Measurements from ENCODE around the gene CDH4. TPM values are rescaled to one million over a fixed set of nuclear protein-coding genes. Genes with fewer than 3 reads are reported as not detected.
A peak's percentile ranks its signal among the peaks of the same experiment; 100 is the strongest.

CDH4 gene
- total RNA-seq, 1 experiment from 2014 or later = not detected

DNA sequence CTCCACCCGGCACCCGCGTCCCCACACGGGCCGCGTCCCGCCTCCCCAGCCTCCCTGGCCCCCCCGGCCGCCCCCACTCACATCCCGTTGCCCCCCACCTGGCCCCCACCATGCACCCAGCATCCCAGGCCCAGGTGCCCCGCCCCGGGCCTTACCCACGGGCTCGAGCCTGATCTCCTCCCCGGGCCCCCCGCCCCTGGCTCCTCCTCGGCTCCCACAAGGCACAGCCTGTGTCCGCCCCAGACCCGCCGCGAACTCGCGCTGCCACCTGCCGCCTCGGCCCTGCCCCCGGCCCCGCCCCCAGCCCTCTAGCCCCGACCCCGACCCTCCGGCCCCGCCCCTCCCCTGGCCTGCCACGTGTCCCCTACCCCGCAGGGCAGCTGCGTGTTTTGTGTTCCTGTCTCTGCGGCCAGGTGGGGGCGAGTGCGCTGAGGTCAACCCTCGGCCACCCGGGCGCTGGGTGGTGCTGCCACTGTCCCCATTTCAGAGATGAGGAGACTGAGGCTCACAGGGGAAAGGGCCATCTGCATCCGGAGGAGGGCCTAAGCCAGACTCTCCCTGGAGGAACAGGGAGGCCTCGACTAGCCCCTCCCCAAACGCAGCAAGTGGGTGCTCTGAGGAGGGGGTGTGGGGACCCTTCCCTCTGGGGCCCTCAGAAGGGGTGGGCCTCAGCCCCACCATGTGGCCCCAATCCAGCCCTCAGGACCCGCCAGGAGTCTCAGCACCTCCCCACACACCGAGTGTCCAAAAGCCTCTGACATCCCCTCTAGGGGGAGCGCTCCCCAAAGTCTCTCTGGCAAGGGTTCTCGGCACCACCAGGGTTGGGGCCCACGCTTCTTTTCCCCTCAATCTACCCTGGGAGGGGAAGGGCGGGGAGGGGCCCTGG lies 713.8 kb downstream of the CDH4 start:
- Histone ChIP-seq H3K4me1 (ENCODE audit: control insufficient read depth, insufficient read depth, low read length) (no peaks in the 10 kb centered on the region), H3K4me3 (ENCODE audit: low read depth in 2 of 2, low read length in 2 of 2) (no peak overlapping the region), H3K9me3 (ENCODE audit: control insufficient read depth, insufficient read depth, low read depth, low read length) (no peaks in the 10 kb centered on the region), H3K27me3 (ENCODE audit: control insufficient read depth, insufficient read depth, low read length) (no peaks in the 10 kb centered on the region), H3K36me3 (ENCODE audit: control insufficient read depth, insufficient read depth, low read length) (no peaks in the 10 kb centered on the region), H3K27ac (ENCODE audit: low read length) (no peak overlapping the region)
- ChIA-PET CTCF (no interaction called here), POLR2A (no interaction called here)
- DNase-seq (ENCODE audit: low read depth, low spot score) (no peak), ATAC-seq (no peak)
- in situ Hi-C loops (cut with HindIII; ENCODE audit: low pct_unique_long_range_greater_than_20kb, low sequenced_read_pairs) (no loop called here), intact Hi-C loops (cut with micrococcal nuclease; ENCODE audit: unreplicated experiment) (no loop called here)
- TF ChIP-seq SIN3A (IDR thresholded peaks at IDR 0.05; ENCODE audit: borderline replicate concordance, insufficient read depth, low read depth, low read length) = no peak
- TF ChIP-seq TCF7L2 (IDR thresholded peaks at IDR 0.05; ENCODE audit: low read depth, low read length) = no peak
- no peak for TF ChIP-seq POLR2AphosphoS5 (IDR thresholded peaks at IDR 0.05; ENCODE audit: low read depth, low read length)
- TF ChIP-seq, protein P1, sequence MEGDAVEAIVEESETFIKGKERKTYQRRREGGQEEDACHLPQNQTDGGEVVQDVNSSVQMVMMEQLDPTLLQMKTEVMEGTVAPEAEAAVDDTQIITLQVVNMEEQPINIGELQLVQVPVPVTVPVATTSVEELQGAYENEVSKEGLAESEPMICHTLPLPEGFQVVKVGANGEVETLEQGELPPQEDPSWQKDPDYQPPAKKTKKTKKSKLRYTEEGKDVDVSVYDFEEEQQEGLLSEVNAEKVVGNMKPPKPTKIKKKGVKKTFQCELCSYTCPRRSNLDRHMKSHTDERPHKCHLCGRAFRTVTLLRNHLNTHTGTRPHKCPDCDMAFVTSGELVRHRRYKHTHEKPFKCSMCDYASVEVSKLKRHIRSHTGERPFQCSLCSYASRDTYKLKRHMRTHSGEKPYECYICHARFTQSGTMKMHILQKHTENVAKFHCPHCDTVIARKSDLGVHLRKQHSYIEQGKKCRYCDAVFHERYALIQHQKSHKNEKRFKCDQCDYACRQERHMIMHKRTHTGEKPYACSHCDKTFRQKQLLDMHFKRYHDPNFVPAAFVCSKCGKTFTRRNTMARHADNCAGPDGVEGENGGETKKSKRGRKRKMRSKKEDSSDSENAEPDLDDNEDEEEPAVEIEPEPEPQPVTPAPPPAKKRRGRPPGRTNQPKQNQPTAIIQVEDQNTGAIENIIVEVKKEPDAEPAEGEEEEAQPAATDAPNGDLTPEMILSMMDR (IDR thresholded peaks at IDR 0.05) = no peak; the same call in 1 of the 2 replicates
- TF ChIP-seq, protein P2, sequence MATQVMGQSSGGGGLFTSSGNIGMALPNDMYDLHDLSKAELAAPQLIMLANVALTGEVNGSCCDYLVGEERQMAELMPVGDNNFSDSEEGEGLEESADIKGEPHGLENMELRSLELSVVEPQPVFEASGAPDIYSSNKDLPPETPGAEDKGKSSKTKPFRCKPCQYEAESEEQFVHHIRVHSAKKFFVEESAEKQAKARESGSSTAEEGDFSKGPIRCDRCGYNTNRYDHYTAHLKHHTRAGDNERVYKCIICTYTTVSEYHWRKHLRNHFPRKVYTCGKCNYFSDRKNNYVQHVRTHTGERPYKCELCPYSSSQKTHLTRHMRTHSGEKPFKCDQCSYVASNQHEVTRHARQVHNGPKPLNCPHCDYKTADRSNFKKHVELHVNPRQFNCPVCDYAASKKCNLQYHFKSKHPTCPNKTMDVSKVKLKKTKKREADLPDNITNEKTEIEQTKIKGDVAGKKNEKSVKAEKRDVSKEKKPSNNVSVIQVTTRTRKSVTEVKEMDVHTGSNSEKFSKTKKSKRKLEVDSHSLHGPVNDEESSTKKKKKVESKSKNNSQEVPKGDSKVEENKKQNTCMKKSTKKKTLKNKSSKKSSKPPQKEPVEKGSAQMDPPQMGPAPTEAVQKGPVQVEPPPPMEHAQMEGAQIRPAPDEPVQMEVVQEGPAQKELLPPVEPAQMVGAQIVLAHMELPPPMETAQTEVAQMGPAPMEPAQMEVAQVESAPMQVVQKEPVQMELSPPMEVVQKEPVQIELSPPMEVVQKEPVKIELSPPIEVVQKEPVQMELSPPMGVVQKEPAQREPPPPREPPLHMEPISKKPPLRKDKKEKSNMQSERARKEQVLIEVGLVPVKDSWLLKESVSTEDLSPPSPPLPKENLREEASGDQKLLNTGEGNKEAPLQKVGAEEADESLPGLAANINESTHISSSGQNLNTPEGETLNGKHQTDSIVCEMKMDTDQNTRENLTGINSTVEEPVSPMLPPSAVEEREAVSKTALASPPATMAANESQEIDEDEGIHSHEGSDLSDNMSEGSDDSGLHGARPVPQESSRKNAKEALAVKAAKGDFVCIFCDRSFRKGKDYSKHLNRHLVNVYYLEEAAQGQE (IDR thresholded peaks at IDR 0.05; ENCODE audit: insufficient read depth in 1 of 2, low read depth in 2 of 2, low read length in 1 of 2) = no peak
- BruUV-seq (replicated peaks) = no TSS peak

DNA sequence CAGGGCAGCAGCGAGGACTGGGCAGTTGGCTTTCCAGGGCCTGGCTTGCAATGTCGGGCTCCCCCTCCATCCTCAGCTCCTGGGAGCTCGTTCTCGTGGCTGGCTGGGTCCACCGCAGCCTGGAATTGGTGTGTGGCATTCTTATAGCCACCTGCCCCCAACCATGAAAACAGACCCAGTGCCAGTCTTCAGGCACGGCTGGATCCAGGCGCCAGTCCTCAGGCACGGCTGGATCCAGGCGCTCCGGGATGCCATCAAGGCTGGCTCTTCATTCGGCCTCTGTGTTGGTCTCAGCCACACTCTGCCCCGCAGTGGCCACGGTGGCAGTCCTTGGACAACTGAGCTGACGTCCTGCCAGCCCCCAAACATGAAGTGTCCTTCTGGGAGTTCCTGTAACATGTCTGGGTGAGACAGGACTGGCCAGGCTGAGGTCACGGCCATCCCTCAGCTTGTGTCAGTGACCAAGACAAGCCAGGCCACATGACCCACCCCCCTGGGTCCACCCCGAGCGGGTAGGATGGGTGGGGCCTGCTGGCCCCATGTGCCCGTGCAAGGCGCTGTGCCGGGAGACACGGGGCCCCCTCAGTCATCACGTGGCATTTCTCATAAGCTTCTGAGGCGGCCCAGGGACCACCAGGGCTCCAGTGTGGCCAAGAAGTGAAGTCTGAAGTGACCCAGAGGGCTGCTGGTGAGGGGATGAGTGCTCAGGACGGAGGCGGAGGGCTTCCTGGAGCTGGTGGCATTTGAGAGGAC lies 714.6 kb downstream of the CDH4 start:
- intact Hi-C loops (cut with micrococcal nuclease; ENCODE audit: unreplicated experiment) (no loop called here), in situ Hi-C loops (cut with HindIII; ENCODE audit: low pct_unique_long_range_greater_than_20kb, low sequenced_read_pairs) (no loop called here)
- ATAC-seq (peak; percentile 42; the same call in 1 of the 2 replicates), DNase-seq (ENCODE audit: low read depth, low spot score) (no peak)
- no peaks in the 10 kb centered on the region for H3K4me1 ChIP-seq (ENCODE audit: control insufficient read depth, insufficient read depth, low read length)
- no peaks in the 10 kb centered on the region for H3K36me3 ChIP-seq (ENCODE audit: control insufficient read depth, insufficient read depth, low read length)
- TF ChIP-seq TCF7L2 (IDR thresholded peaks at IDR 0.05; ENCODE audit: low read depth, low read length) (no peak), SIN3A (IDR thresholded peaks at IDR 0.05; ENCODE audit: borderline replicate concordance, insufficient read depth, low read depth, low read length) (no peak), POLR2AphosphoS5 (IDR thresholded peaks at IDR 0.05; ENCODE audit: low read depth, low read length) (no peak)
- TF ChIP-seq, protein P1 (IDR thresholded peaks at IDR 0.05) = no peak
- TF ChIP-seq, protein P2 (IDR thresholded peaks at IDR 0.05; ENCODE audit: insufficient read depth in 1 of 2, low read depth in 2 of 2, low read length in 1 of 2) = no peak
- no peaks in the 10 kb centered on the region for H3K27me3 ChIP-seq (ENCODE audit: control insufficient read depth, insufficient read depth, low read length)
- ChIA-PET POLR2A (no interaction called here), CTCF (interaction anchor here (0.6 kb wide), 1 partner anchor 606 kb away, joined by 3 read pairs; no protein-coding TSS in a partner anchor)
- no TSS peak for BruUV-seq (replicated peaks)
- no peaks in the 10 kb centered on the region for H3K9me3 ChIP-seq (ENCODE audit: control insufficient read depth, insufficient read depth, low read depth, low read length)
- no peak overlapping the region for H3K4me3 ChIP-seq (ENCODE audit: low read depth in 2 of 2, low read length in 2 of 2)
- H3K27ac ChIP-seq (ENCODE audit: low read length) = no peak overlapping the region
